Loucy (cell line): ENCODE data around the gene LIPI.

Experiments used
- H2AFZ ChIP-seq: fragments of 200-600 bp; sonication (generic); 2 replicates; pipeline ENCODE4 v1.6.0; 2016; ENCODE audit warnings: antibody characterized with exemption, mild to moderate bottlenecking, low read length, moderate library complexity
- H3F3A ChIP-seq: fragments of 200-600 bp; 2 replicates; pipeline ENCODE4 v1.6.0; 2016; ENCODE audit warnings: antibody characterized with exemption, low read depth, mild to moderate bottlenecking
- H3K27me3 ChIP-seq: fragments of 200-600 bp; sonication (generic); 2 replicates; pipeline ENCODE4 v1.6.1; 2014; ENCODE audit warnings: low read length, mild to moderate bottlenecking; ENCODE audit not compliant: insufficient read depth, poor library complexity, severe bottlenecking
- H3K36me3 ChIP-seq: fragments of 200-600 bp; sonication (generic); 2 replicates; pipeline ENCODE4 v1.6.1; 2016; ENCODE audit warnings: low read length; ENCODE audit not compliant: insufficient read depth
- H3K4me1 ChIP-seq: fragments of 200-600 bp; sonication (generic); 2 replicates; pipeline ENCODE4 v1.5.1; 2014; ENCODE audit warnings: low read length, mild to moderate bottlenecking; ENCODE audit not compliant: insufficient read depth, poor library complexity, severe bottlenecking
- H3K4me2 ChIP-seq: fragments of 200-600 bp; sonication (generic); 2 replicates; pipeline ENCODE4 v1.6.0; 2014; ENCODE audit warnings: antibody characterized with exemption, low read length, low read depth, mild to moderate bottlenecking; ENCODE audit not compliant: poor library complexity, severe bottlenecking
- H3K4me3 ChIP-seq: fragments of 200-600 bp; sonication (generic); 2 replicates; pipeline ENCODE4 v1.5.1; 2014; ENCODE audit warnings: low read length, mild to moderate bottlenecking, mixed read lengths; ENCODE audit not compliant: poor library complexity, severe bottlenecking
- H3K79me2 ChIP-seq: fragments of 200-600 bp; sonication (generic); 2 replicates; pipeline ENCODE4 v1.6.1; 2014; ENCODE audit warnings: low read length; ENCODE audit not compliant: insufficient read depth
- H3K9ac ChIP-seq: fragments of 200-600 bp; sonication (generic); 2 replicates; pipeline ENCODE4 v1.6.0; 2014; ENCODE audit warnings: mild to moderate bottlenecking, low read depth, low read length, moderate library complexity; ENCODE audit not compliant: poor library complexity, severe bottlenecking
- H3K9me2 ChIP-seq: fragments of 200-600 bp; sonication (generic); replicated peaks from 2 replicates; pipeline ENCODE4 v1.6.1; 2016; ENCODE audit warnings: low read depth, low read length, mixed read lengths
- H3K9me3 ChIP-seq: fragments of 200-600 bp; sonication (generic); 2 replicates; pipeline ENCODE4 v1.6.1; 2014; ENCODE audit warnings: mild to moderate bottlenecking, antibody characterized with exemption, low read length, low read depth; ENCODE audit not compliant: insufficient read depth
- H4K20me1 ChIP-seq: fragments of 200-600 bp; sonication (generic); 2 replicates; pipeline ENCODE4 v1.6.0; 2014; ENCODE audit warnings: antibody characterized with exemption, low read length, mild to moderate bottlenecking; ENCODE audit not compliant: insufficient read depth, poor library complexity, severe bottlenecking
- CTCF ChIP-seq: fragments of 200-600 bp; sonication (generic); conservative IDR thresholded peaks from 2 replicates; pipeline ENCODE4 v1.5.1; 2014; ENCODE audit warnings: mild to moderate bottlenecking, antibody characterized with exemption, low read length
- EZH2phosphoT487 ChIP-seq: fragments of 200-600 bp; IDR thresholded peaks from 2 replicates; pipeline ENCODE4 v1.6.1; 2018; ENCODE audit warnings: antibody characterized with exemption, mild to moderate bottlenecking, moderate library complexity, borderline replicate concordance

Gene LIPI

GRCh38 chr21:14239281-14239680 lies 28.5 kb upstream of the LIPI start:
- no peaks in the 10 kb centered on the region for H3K9me3 ChIP-seq
- no peaks in the 10 kb centered on the region for H3K9me2 ChIP-seq
- no peaks in the 10 kb centered on the region for H3K36me3 ChIP-seq
- H3K79me2 ChIP-seq: no peaks in the 10 kb centered on the region
- H3K4me1 ChIP-seq: no peaks in the 10 kb centered on the region
- no peak overlapping the region for H2AFZ ChIP-seq
- TF ChIP-seq EZH2phosphoT487: no peak
- H3K9ac ChIP-seq: no peak overlapping the region
- H4K20me1 ChIP-seq: no peaks in the 10 kb centered on the region
- H3K4me3 ChIP-seq: no peak overlapping the region
- no peak overlapping the region for H3K4me2 ChIP-seq
- no peaks in the 10 kb centered on the region for H3F3A ChIP-seq
- H3K27me3 ChIP-seq: no peaks in the 10 kb centered on the region

GRCh38 chr21:14236180-14236579 lies 25.4 kb upstream of the LIPI start:
- Histone ChIP-seq H3F3A (no peaks in the 10 kb centered on the region), H3K4me3 (no peak overlapping the region), H3K9ac (no peak overlapping the region), H3K9me3 (0 out of 2 replicates have a peak, but pooled peaks cover 3% of the 10 kb centered on the region), H3K79me2 (no peaks in the 10 kb centered on the region), H3K27me3 (no peaks in the 10 kb centered on the region), H3K36me3 (no peaks in the 10 kb centered on the region), H2AFZ (no peak overlapping the region), H3K4me2 (no peak overlapping the region), H3K4me1 (no peaks in the 10 kb centered on the region), H3K9me2 (no peaks in the 10 kb centered on the region), H4K20me1 (no peaks in the 10 kb centered on the region)
- TF ChIP-seq CTCF (no peak), EZH2phosphoT487 (no peak)

- no peak overlapping the region for H3K4me2 ChIP-seq
- H3K9me2 ChIP-seq: no peaks in the 10 kb centered on the region
- H3K4me3 ChIP-seq: no peak overlapping the region
- no peaks in the 10 kb centered on the region for H3F3A ChIP-seq
- no peak overlapping the region for H2AFZ ChIP-seq
- H3K9me3 ChIP-seq: 0 out of 2 replicates have a peak, but pooled peaks cover 3% of the 10 kb centered on the region
- H3K4me1 ChIP-seq: no peaks in the 10 kb centered on the region
- no peak overlapping the region for H3K9ac ChIP-seq
- no peaks in the 10 kb centered on the region for H3K79me2 ChIP-seq
- no peaks in the 10 kb centered on the region for H4K20me1 ChIP-seq
- no peak for TF ChIP-seq EZH2phosphoT487
- TF ChIP-seq CTCF: no peak
- no peaks in the 10 kb centered on the region for H3K27me3 ChIP-seq
- no peaks in the 10 kb centered on the region for H3K36me3 ChIP-seq
These were observed 24.3 kb upstream of the LIPI start for GRCh38 chr21:14235101-14235500.

GRCh38 chr21:14229399-14229798 lies 18.6 kb upstream of the LIPI start:
- Histone ChIP-seq H3F3A (no peaks in the 10 kb centered on the region), H3K4me3 (no peak overlapping the region), H3K9ac (no peak overlapping the region), H3K9me2 (no peaks in the 10 kb centered on the region), H2AFZ (no peak overlapping the region), H3K9me3 (0 out of 2 replicates have a peak, but pooled peaks cover 7% of the 10 kb centered on the region), H3K79me2 (no peaks in the 10 kb centered on the region), H4K20me1 (no peaks in the 10 kb centered on the region), H3K36me3 (no peaks in the 10 kb centered on the region), H3K27me3 (no peaks in the 10 kb centered on the region), H3K4me1 (no peaks in the 10 kb centered on the region), H3K4me2 (no peak overlapping the region)
- TF ChIP-seq EZH2phosphoT487 (no peak), CTCF (no peak)
